Stimulated activated CD4-positive, alpha-beta T cell treated with anti-CD3 and anti-CD28 coated beads, Interleukin-12 subunit alpha, Interleukin-12 subunit beta, amount 100 ng/mL, for 48 hours (primary cell): ENCODE measurements around the gene WDR81.
A peak's percentile ranks its signal among the peaks of the same experiment; 100 is the strongest.
"Not testable (repeated sequence)": the region's sequence is repeated elsewhere in the genome, so short reads cannot be mapped to it uniquely, and the experiment has no call there.

Experiments
- DNase-seq, 3 donors: peaks; one replicate each; pipeline ENCODE4 v3.0.0-alpha.2; 2020; ENCODE audit warnings: low read depth in 2 of 3, low spot score in 1 of 3

Gene WDR81

GRCh38 chr17:1713160-1713877 is 11.2 kb upstream of the WDR81 start:
- DNase-seq: no peak

GRCh38 chr17:1713878-1714426 is 10.6 kb upstream of the WDR81 start:
- DNase-seq: no peak

GRCh38 chr17:1714427-1714979 is 10.0 kb upstream of the WDR81 start:
- no peak for DNase-seq

- peak in 1 of 3 donors; percentile 20 for DNase-seq
Observed at GRCh38 chr17:1714980-1715802, 9.3 kb upstream of the WDR81 start.

GRCh38 chr17:1715803-1716075 is 8.8 kb upstream of the WDR81 start:
- no peak for DNase-seq

- peak; percentile 98 to 100 (median 100) for DNase-seq
Observed at GRCh38 chr17:1716076-1716911, 8.2 kb upstream of the WDR81 start.

GRCh38 chr17:1716912-1717695 is 7.4 kb upstream of the WDR81 start:
- peak; percentile 77 to 89 (median 81) for DNase-seq

GRCh38 chr17:1718362-1719165 is 5.9 kb upstream of the WDR81 start:
- DNase-seq: no peak

- peak in 2 of 3 donors; percentile 59 to 76 for DNase-seq
Observed at GRCh38 chr17:1720856-1721386, 3.6 kb upstream of the WDR81 start.

- DNase-seq: not testable (repeated sequence)
Observed at GRCh38 chr17:1722022-1722421, 2.5 kb upstream of the WDR81 start.

- no peak for DNase-seq
Observed at GRCh38 chr17:1724869-1725641, 551 bp downstream of the WDR81 start.

GRCh38 chr17:1725642-1726511 is 1.4 kb downstream of the WDR81 start:
- DNase-seq: no peak

- DNase-seq: no peak
Observed at GRCh38 chr17:1726626-1727257, 2.2 kb downstream of the WDR81 start.

- DNase-seq: no peak
Observed at GRCh38 chr17:1727258-1727789, 2.8 kb downstream of the WDR81 start.

- DNase-seq: no peak
Observed at GRCh38 chr17:1727876-1728630, 3.5 kb downstream of the WDR81 start.

- no peak for DNase-seq
Observed at GRCh38 chr17:1729966-1730325, 5.4 kb downstream of the WDR81 start.
